ENCODE results near the gene P2RY11.

P2RY11 gene

DNA sequence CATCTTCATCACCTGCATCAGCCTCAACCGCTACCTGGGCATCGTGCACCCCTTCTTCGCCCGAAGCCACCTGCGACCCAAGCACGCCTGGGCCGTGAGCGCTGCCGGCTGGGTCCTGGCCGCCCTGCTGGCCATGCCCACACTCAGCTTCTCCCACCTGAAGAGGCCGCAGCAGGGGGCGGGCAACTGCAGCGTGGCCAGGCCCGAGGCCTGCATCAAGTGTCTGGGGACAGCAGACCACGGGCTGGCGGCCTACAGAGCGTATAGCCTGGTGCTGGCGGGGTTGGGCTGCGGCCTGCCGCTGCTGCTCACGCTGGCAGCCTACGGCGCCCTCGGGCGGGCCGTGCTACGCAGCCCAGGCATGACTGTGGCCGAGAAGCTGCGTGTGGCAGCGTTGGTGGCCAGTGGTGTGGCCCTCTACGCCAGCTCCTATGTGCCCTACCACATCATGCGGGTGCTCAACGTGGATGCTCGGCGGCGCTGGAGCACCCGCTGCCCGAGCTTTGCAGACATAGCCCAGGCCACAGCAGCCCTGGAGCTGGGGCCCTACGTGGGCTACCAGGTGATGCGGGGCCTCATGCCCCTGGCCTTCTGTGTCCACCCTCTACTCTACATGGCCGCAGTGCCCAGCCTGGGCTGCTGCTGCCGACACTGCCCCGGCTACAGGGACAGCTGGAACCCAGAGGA is 2.6 kb downstream of the P2RY11 start:
- DNase-seq (ENCODE audit: low read depth, low spot score) = no peak

DNA sequence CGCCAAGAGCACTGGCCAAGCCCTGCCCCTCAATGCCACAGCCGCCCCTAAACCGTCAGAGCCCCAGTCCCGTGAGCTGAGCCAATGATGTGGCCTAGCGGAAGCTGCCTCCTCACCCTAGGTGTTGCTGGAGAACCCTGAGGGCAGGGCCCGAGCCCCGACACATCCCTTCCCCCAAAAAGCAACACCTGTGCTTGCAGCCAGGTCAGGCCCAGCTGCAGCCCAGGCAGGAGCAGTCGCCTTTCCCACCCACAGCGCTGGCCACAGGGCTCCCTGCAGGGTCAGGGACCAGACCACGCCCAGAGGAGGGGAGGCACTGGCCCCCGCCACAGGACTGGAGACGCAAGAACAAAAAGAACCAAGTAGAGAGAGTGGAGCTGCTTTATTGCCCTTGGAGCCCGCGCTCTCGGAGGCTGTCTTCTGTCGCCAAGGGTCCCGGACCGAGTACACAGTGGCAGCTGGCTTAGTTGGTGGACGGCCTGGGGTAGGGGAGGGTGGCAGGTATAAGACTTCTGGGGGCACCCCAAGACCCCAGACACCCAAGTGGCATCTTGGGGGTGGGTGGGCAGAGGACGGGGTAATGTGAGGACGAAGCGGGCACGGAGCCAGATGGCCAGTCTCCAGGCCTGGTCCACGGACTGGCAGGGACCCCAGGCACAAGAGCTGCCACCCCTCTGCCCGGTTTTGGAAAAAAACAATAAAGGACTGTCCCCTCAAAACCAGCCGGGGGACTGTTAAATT is 3.3 kb downstream of the P2RY11 start:
- no peak for DNase-seq (ENCODE audit: low read depth, low spot score)

DNA sequence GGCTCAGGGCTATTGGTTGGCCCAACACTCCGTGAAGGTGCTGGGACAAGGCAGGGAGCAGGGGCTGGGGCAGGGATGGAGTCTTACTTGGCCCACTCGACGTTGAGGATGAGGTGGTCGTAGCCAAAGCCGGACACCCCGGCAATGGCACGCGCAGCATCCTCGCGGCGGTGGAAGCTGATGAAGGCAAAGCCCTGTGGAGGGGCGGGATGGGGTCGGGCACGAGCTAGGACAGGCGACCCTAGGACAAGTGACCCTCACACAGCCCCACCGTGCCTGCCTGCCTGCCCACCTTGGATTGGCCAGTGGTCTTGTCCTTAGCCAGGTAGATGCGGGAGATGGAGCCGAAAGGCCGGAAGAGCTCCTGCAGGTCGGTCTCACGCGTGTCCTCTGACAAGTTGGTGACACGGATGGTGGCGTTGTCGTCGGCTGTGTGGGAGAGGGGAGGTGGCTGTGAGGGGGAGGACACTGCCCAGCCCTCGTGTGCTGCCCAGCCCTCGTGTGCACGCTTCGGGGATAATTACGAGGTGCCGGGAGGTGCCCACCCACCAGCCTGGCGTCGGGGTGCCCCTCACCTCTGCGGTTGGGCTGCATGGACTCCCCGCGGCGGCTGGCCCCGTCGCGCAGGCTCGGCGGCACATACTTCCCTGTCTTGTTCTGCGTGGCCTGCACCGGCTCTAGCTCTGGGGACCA is 4.0 kb downstream of the P2RY11 start:
- no peak for DNase-seq (ENCODE audit: low read depth, low spot score)

DNA sequence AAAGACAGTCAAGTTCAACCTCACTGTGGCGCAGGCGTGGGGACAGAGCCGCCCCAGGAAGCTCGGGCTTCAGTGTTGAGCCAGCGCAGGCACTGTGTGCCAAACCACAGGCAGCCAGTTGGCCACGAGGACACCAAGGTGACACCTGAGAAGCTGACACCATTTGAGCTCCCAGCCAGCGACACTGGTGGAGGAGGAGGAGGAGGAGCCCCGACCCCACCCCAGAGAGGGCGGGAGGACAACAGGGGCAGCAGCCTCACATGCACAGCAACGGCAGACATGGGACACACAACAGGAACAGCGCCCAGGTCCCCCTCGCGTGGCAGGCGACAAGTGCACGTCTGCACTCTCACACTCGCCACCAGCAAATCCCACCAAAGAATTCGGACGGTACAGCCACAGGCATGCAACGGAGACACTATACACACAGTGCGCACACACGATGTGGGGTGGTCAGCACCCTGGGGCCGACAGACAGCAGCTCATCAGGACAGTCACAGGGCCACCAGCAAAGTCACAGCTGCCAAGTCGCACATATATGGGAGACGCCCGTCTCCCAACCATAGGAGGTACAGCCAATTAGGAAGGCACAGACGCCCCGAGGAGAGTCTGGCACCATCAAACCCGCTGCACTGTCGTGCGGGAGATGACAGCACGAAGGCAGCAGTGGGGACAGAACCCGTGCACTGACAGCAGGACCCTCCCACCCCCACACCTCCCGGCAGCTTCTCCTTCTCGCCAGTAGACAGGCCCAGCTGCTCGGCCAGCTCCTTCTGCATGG is 4.8 kb downstream of the P2RY11 start:
- no peak for DNase-seq (ENCODE audit: low read depth, low spot score)

DNA sequence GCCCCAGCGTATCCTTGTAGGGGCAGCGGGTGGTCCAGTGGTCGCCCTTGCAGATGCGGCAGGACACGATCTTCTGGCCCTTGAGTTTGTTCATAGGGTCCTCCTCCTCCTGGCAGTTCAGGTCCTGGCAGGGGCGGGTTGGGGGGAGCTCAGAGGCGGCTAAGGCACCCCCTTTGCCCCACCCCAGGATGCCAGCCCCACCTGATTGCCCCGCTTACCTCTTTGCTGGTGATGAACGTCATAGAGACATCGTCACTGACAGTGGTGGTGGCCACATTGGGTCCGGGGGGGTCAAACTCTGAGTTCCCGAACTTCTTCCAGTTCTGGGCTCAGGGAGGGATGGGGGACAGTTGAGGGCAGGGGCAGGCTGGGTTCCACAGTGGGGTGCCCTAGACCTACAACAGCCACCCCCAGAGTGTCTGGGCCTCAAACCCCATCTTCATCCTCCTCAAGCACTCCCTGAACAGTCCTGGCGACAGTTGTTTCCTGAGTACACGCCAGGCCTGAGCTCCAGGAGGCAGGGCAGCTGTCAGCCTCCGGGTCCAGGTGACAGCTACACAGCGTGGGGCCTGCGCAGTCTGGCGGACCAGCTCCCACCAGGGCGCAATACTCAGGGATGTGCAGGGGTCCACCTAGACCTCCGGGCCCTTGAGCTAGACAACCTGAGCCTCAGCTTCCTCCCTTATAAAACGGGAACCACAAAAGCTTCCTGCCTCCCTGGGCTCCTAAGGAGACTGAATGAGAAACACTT is 5.5 kb downstream of the P2RY11 start:
- DNase-seq (ENCODE audit: low read depth, low spot score) = no peak

DNA sequence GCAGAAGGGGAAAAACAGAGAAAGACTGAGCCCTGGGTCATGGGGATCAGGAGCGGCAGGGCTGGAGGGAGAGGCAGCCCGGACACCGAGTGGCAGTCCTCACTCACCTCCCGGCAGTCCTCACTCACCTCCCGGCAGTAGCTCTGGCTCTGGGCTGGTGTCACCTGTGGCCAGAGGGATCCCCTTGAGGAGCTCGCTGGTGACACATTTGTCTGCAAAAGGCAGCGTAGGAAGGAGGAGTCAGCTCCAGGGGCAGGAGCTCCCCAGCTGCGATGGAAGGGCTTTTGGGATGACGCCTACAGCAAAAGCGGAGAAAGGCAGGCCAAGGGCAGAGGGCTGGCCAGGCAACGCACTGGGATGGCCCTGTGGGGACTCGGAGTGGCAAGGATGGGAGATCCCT is 7.5 kb downstream of the P2RY11 start:
- DNase-seq (ENCODE audit: low read depth, low spot score) = no peak

DNA sequence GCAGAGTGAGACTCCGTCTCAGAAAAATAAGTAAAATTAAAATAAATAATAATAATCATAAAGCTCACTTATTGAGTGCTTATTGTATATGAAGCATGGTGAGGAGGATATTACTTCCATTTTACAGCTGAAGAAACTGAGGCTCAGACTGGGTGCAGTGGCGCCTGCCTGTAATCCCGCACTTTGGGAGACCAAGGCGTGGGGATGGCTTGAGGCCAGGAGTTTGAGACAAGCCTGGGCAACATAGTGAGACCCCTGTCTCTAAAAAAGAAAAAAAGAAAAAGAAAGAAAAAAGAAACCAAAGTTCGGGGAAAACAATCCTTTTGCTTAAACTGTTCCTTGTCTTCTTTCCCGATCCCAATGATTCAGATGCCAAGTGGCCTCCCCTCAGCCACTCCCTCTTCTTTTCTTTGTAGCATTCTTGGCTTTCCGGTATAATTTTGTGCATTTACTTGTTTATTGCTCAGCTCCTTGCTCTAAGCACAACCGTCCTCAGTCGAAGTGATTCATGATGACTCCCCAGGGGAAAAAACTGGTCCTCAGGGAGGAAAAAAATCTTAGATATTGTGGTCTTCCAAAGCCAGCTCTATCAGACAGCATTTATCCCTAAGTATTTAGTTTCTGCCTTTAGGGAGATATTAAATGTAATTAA is 9.2 kb downstream of the P2RY11 start:
- DNase-seq (ENCODE audit: low read depth, low spot score) = no peak

DNA sequence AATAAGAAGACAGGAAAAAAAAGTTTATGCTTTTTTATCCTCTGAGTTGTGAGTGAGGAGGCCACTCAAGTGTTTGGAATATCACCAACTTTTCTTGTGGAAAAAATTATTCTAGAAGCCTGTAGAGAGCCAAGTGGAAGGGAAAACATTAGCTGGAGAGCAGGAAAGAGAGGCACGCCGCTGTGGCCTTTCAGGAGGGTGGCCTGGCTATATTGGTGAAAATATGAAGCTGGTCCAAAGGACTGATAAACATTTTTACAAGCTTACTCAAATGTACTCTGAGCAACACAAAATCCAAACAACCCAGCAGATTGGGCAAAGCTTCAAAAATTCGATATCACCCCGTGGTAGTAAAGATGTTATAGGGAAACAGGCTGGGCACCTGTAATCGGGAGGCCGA is 10.6 kb downstream of the P2RY11 start:
- DNase-seq (ENCODE audit: low read depth, low spot score) = no peak

DNA sequence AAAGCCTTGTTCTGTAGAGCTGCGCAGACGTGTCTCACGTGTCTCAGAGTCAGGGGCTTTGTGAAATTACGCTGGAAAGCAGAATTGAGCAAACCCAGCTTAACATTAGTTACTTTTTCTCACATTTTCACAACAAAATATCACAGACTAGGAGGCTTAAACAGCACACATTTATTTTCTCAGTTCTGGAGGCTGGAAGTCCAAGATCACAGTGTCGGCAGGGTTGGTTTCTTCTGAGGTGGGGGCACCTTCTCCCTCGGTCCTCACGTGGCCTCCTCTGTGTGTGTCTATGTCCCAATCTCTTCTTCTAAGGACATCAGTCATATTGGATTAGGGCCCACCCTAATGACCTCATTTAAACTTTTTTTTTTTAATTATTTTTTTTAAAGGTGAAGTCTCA is 12.9 kb downstream of the P2RY11 start:
- no peak for DNase-seq (ENCODE audit: low read depth, low spot score)

DNA sequence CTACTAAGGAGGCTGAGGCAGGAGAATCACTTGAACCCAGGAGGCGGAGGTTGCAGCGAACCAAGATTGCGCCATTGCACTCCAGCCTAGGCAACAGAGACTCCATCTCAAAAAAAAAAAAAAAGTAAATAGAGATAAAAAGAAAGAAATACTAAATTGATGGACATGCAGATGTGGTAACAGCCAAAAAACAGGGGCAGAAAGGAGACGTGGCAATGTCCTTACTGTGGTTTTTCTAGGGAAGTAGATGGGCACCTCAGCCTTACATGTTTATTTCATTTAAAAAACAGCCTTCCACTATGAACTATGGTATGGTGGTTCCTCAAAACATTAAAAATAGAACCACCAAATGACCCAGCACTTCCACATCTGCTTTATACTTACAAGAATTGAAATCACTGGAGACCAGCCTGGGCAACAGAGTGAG is 14.7 kb downstream of the P2RY11 start:
- DNase-seq (ENCODE audit: low read depth, low spot score) = no peak

DNA sequence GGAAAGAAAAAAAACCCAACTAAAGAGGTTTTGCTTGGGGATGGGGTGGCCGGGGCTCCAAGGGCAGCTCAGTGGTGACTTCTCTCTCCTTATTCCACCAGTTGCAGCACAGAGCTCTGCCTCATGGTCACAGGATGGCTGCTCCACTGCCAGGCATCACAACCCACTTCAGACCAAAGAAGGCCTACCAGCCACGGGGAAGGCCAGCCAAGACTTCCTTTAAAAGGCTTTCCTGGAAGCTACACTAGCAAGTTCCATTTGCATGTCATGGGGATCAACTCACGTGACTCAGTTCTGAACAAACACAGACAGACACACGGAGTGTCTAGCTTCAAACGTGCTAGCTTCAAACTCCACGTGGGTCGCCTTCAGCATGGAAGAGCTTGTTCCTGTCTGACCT is 21.4 kb downstream of the P2RY11 start:
- DNase-seq (ENCODE audit: low read depth, low spot score) = no peak

DNA sequence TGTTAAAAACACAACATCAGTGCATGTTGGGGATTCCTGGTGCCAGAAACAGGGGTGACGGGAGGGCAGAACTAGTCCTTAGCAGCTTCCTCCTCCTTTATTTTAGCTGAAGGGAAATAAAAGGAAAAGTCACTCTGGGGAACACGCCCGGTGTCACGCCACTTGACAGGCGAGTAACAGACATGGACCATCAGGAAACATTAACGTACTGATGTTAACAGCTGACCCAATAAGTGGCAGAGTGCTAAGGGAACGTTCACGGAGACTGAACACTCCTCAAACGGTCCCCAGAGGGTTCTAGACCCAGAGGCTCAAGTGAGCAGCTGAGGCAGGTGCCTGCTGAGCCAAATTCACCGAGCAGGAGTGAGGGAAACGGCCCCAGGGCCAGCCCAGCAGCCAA is 22.1 kb downstream of the P2RY11 start:
- no peak for DNase-seq (ENCODE audit: low read depth, low spot score)

DNA sequence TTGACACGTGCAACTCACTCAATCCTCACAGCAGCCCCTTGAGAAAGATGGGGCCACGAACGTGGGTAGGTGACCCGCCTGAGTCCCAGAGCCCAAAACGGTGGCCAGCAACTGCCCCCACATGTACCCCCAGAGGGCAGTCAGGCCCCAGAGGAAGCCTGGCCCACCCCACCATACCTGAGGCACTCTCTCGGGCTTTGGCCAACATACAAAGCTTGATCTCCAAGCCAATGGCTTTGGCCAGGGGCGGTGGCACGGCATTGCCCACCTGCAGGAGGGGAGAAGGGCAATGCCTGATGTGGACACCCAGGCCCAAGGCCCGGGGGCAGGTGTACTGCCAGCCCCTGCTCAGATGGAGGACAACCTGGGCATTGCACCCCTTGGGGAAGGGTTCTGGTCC is 22.5 kb downstream of the P2RY11 start:
- DNase-seq (ENCODE audit: low read depth, low spot score) = no peak

DNA sequence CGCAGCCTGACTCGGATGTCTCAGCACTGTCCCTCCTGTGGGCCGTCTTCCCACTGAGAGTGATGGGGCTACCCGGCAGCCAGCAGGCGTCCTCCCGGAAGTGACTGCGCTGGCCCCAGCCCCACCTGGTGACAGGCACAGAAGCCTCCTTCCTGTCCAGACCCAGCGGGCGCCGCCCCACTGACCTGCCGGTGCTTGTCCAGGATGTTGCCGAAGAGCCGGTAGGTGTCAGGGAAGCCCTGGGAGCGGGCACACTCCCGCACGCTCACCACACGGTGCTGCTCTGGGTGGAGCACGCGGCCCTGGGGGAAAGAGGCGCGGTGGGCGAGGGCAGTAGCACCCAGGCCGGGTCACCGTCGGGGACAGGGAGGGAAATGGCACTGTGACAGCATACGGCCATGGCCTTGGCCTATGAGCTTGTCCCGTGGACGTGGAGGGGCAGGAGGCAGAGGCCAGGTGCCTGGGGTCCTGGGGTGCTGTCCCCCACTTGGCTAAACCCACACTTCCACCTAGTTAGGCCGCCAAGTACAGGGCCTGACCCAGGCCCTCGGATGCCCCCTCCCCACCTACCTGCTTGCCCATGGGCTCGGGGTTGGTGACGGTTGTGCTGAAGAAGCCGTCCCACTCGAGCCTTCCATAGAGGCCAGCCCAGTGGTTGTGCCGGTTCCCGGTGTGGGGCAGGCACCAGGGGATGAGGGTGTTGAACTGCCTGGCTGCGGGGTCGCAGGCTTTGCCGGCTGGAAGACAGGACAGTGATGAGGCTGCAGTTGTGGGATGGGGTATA is 24.2 kb downstream of the P2RY11 start:
- DNase-seq (ENCODE audit: low read depth, low spot score) = no peak

DNA sequence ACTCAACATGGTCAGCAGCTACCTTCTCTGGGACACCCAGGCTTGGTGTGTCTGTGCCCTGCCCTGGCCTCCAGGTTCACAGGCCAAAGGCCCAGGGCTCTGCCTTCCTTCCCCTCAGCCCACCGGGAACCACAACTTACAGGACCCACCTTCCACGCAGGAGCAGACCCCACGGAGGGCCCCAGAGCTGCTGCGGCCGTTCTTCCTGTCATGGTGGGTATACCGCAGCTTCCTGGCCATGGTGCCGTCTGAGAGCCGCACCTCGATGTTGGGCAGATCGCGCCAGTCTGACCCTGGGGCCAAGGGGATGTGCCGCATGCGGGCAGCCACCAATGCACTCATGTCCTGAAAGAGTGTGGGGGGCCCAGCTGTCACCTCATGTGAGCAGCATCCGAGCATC is 25.4 kb downstream of the P2RY11 start:
- DNase-seq (ENCODE audit: low read depth, low spot score) = no peak

DNA sequence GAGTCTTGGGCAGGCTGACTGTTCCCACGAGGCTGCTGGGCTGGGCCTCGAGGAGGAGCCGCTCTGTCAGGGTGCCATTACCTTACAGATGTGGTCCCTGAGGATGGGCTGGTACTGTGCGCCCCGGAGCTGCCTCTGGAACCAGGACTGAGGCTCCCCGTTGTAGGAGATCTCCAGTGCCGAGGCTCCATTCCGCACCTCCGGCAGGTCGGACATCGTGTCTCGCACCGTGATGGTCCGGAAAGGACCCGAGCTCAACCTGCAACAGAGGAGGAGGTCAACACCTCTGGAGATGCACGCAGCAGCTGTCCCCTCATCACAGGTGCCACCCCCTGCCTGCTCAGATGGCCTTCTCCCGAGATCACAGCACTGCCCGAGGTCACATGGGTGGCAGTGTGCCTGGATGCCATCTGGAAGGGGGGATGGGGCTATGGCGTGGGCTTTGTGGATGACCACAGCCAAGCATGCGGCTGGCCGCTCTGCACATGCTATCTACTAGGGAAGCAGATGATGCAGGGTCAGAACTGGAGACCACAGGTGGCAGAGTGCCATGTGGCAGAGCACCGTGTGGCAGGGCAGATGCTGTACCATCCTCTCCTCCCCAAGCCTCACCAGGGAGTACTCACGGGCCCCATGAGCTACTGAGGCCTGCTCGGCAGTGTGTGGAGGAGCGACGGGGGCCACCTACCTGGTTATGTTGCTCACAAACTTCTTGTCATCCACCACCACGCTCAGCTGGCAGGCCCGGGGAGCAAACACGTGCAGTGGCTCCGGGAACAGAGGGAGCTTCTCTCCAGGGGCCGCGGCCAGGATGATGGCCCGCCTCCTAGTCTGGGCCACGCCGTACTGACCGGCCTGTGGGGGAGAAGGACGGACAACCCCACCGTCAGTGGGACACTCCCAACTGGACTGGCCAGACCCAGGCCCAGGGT is 26.5 kb downstream of the P2RY11 start:
- DNase-seq (ENCODE audit: low read depth, low spot score) = no peak

DNA sequence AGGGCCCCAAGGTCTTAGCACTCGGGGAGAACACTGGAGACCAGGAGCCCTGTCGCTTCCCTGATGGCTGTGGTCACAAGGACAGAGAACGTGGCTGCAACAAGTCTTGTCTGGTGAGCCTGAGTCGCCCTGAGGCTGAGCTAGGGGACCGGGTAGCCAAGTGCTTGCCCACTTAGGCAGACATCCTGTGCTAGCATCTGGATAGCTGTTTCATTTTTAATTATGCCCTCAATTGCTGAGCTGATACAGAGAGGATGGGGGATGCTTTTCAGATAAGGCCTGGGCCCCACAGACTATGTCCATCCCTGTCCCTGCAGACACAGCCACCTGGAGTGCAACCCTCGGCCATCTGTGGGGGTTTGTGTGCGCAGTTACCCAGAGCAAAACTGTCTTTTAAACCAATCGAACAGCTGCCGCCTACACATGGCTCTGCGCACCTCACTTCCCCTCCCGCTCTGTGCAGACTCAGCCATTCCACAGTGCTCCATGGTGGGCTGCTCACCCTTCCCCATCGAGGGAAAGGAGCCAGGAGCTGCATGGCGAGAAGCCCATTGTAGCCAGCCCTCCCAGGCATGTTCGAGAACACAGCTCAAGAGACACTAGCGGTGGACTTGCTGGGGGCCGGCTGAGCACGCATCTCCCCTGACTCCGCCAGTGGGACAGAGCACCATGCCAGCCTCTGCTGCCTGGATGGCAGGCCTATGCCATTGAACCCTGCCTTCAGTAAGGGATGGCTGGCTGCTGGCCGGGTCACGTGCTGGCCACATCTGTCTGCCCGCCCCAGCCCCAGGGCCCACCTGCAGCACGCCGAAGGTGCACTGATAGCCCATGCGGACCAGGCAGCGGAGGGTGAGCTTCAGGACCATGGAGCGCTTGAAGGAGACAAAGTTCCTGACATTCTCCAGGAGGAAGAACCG is 27.6 kb downstream of the P2RY11 start:
- DNase-seq (ENCODE audit: low read depth, low spot score) = no peak

DNA sequence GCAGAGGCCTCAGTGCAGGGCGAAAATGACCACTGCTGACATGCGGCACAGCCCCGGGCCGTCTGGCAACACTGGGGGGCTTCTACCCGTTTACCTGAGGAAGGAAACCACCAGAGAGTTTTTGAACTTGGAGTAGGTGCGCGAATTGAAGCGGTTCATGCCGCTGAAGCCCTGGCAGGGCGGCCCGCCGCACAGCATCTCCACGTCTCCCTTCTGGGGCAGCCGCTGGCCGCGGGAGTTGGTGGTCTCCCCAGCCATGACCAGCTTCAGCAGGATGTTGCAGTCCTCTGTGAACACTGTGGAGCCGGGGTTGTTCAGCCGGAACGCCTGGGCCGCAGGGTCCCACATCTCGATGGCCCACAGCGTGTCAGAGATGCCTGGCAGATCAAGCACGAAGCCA is 28.5 kb downstream of the P2RY11 start:
- DNase-seq (ENCODE audit: low read depth, low spot score) = no peak

Measured in activated CD4-positive, CD25-positive, alpha-beta regulatory T cell treated with anti-CD3 and anti-CD28 coated beads, Interleukin-2, amount 50 U/mL, for 16 hours (primary cell).